HAP-1 (cell line): ENCODE results near the gene DNAJB8.
A peak's percentile ranks its signal among the peaks of the same experiment; 100 is the strongest.

Experiments used
- DNase-seq, 2 experiments: peaks; one replicate each; pipeline ENCODE4 v3.0.0-alpha.2; 2016 to 2020; ENCODE audit warnings: low spot score in 2 of 2
- H3K27me3 ChIP-seq: fragments of 250-450 bp; sonication (Bioruptor Pico); 2 replicates; pipeline ENCODE4 v1.5.1; 2020; ENCODE audit warnings: low read depth, mild to moderate bottlenecking, moderate library complexity
- H3K36me3 ChIP-seq: fragments of 250-450 bp; sonication (Bioruptor Pico); replicated peaks from 2 replicates; pipeline ENCODE4 v1.5.1; 2020; ENCODE audit warnings: mild to moderate bottlenecking
- H3K4me1 ChIP-seq: fragments of 250-450 bp; sonication (Bioruptor Pico); 2 replicates; pipeline ENCODE4 v1.5.1; 2020; ENCODE audit warnings: mild to moderate bottlenecking
- H3K4me3 ChIP-seq: fragments of 250-450 bp; sonication (Bioruptor Pico); 2 replicates; pipeline ENCODE4 v1.5.1; 2020; ENCODE audit warnings: mild to moderate bottlenecking, moderate library complexity
- H3K9me3 ChIP-seq: fragments of 250-450 bp; sonication (Bioruptor Pico); 2 replicates; pipeline ENCODE4 v1.5.1; 2020; ENCODE audit warnings: mild to moderate bottlenecking, moderate library complexity
- in situ Hi-C: fragments of 300-500 bp; cut with MboI; formaldehyde crosslinking; loops from 3 replicates; pipeline ENCODE4 v1.14.3; 2020; ENCODE audit warnings: low sequenced_read_pairs, inconsistent platforms, mixed read lengths

DNAJB8 gene

DNA sequence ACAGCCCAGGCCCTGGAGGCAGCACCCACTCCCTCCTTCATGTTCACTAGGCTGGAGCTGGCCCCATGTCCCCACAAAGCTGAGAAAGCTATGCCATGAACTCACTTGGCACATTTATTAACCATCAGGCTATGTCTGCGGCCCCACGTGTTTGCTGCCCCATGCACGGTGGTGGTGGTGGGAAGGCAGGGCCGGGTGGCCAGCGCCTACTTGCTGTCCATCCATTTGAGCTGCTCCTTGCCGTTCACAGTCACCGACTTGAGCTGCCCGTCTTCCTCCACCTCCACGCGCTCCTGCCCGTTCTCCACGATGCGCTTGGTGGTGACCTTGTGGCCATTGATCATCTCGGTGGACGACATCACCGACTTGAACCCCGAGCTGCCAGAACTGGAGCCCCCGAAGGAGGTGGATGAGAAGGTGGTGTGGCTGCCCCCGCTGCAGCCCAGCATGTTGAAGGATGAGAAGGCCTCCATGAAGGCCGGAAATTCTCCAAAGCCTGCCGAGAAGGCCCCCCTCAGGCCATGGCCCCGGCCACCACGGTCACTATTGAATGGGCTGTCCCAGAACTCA, 4.3 kb downstream of the DNAJB8 start:
- Histone ChIP-seq H3K4me3 (no peak overlapping the region), H3K4me1 (no peaks in the 10 kb centered on the region), H3K36me3 (no peaks in the 10 kb centered on the region), H3K27me3 (peaks cover 13% of the 10 kb centered on the region), H3K9me3 (no peaks in the 10 kb centered on the region)
- in situ Hi-C loops = no loop called here
- DNase-seq = no peak

DNA sequence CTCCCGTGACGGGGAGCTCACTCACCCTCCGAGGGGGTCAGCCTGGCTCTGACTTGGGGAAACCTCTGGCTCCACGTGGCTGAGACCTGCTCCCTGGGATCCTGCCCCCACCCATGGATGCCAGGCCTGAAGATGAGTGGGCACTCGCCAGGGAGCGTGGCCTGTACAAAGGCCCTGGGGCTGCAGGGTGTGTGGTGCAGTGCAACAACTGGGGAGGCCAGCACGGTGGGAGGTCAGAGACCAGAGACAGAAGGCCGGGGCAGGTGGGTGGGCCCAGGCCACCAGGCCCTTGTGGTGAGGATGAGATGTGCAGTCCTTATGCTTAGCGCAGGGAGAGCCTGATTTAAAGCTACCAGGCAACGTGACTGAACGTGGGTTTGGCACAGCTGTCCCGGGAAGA, 5.0 kb downstream of the DNAJB8 start:
- no peak for DNase-seq
- Histone ChIP-seq H3K27me3 (peaks cover 12% of the 10 kb centered on the region), H3K4me1 (no peaks in the 10 kb centered on the region), H3K36me3 (no peaks in the 10 kb centered on the region), H3K4me3 (no peak overlapping the region), H3K9me3 (no peaks in the 10 kb centered on the region)
- in situ Hi-C loops = no loop called here

DNA sequence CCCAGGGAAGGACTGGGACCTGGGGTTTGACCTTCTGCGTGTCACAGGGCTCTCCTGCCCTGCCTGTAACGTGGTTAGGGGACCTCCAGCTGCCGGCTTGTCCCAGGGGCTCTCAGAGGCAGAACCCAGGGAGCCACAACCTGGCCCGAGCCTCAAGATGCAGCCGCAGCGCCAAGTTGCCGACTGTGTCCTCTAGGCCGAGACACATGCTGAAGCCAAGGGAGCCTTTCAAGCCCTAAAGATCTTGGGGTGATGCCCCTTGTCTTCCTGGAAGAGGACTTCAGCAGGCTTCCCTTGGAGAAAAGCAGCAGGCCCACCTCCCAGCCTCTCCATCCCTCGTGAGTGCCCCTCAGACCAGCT, 7.2 kb downstream of the DNAJB8 start:
- no peak for DNase-seq
- Histone ChIP-seq H3K9me3 (no peaks in the 10 kb centered on the region), H3K4me3 (no peak overlapping the region), H3K4me1 (no peaks in the 10 kb centered on the region), H3K36me3 (no peaks in the 10 kb centered on the region), H3K27me3 (peaks cover 3% of the 10 kb centered on the region; the same call in 1 of the 2 replicates)
- in situ Hi-C loops = no loop called here

DNA sequence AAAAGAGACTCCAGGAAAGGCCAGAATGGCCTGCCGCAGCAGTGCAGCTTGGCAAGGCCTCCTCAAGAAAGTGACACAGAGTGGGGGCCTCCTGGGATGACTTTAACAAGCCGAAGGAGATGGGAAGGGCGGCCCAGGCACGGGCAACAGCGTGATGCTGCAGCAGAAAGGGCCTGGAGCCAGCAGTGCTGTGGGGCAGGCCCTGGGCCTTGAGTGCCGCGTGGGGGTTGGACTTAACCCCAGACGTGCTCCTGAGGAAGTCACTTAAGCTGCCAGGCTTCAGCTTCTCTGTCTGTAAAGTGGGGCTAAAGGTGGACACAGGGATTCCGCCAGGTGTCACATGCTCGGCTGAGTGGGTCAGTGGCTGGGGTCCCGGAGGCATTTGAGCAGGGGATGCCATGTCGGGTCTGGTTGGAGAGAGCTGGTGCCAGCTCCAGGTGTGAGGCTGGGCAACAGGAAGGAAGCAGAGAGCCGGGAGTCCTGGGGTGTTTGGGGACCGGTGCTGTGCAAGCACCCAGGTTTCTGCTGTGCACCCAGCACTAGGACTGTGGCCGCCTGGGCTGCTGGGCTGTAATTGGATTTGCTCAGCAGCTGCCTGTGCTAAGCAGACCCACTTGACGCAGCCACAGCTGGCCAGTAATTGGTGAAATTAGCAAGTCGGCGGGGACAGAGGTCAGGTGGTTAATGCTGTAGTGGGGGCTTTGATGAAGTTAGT, 7.8 kb downstream of the DNAJB8 start:
- no peaks in the 10 kb centered on the region for H3K4me1 ChIP-seq
- DNase-seq = no peak
- H3K27me3 ChIP-seq = peaks cover 3% of the 10 kb centered on the region; the same call in 1 of the 2 replicates

DNA sequence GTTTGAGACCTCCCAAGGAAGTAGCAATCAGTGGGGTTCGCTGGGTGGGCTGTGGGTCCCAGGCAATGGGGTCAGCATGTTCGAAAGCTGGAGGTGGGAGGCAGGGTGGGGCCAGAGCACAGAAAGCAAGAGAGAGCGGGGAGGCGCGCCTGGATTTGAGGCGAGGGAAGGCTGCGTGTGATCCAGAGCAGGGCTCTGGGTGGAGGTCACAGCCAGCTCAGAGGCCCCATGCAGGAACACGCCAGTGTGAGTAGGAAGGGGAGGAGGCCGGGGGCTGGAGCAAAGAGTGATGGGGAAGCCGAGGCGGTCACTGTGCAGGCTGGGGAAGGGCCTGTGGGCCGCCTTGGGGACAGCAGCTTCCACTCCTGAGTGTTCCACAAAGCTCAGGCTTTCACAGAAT, 8.8 kb downstream of the DNAJB8 start:
- peaks cover 3% of the 10 kb centered on the region; the same call in 1 of the 2 replicates for H3K27me3 ChIP-seq
- in situ Hi-C loops = no loop called here

More for the DNA sequence above, 7.8 kb downstream of the DNAJB8 start:
- Histone ChIP-seq H3K36me3 (no peaks in the 10 kb centered on the region), H3K9me3 (no peaks in the 10 kb centered on the region), H3K4me3 (no peak overlapping the region)
- in situ Hi-C loops = no loop called here

DNA sequence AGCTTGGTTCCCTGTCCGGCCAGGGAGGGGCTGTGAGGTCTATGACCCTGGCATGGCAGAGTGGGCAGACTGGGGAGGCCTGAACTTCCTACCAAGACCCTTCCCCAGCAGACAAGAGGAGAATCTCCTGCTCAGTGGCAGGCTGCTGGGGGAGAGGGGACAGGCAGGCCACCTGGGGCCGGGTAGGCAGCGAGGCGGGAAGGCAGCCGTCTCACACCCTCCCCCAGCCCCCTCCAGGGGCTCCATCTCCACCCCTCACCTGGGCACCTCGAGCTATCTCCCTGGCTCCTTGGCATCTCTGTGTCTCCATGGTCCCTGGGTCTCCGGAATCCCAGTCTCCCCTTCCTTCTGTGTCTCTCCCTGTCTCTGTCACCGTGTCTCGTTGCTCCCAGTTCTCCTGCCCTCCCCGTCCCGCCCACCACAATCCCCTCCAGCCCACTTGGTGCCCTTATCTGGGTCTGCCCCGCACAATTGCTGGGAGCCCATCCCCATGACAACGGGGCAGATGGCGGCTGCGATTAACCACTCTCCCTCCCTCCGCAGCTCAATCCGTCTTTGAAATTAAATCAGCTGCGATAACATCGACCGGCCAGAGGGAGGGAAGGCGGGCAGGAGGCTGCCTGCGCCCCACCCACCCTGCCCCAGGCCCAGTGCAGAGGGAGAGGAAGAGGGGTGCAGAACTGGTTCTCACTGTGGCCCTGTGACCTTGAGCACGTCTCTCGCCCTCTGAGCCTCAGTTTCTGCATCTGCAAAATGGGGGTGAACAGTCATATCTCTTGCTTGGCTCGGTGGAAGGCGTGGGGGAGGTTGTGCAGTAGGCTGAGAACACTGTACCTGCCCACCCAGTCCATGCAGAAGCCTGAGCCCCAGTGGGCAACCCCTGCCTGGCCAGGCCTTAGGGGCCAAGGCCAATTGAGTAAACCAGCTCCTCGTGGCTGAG, 9.6 kb downstream of the DNAJB8 start:
- no peak overlapping the region for H3K4me3 ChIP-seq
- no peaks in the 10 kb centered on the region for H3K4me1 ChIP-seq
- no peaks in the 10 kb centered on the region for H3K36me3 ChIP-seq
- in situ Hi-C loops = no loop called here
- peaks cover 3% of the 10 kb centered on the region; the same call in 1 of the 2 replicates for H3K27me3 ChIP-seq
- peak in 1 of 2 experiments; percentile 53 for DNase-seq
- H3K9me3 ChIP-seq = no peaks in the 10 kb centered on the region

More for the DNA sequence above, 8.8 kb downstream of the DNAJB8 start:
- no peaks in the 10 kb centered on the region for H3K36me3 ChIP-seq
- no peaks in the 10 kb centered on the region for H3K9me3 ChIP-seq
- DNase-seq = no peak
- no peaks in the 10 kb centered on the region for H3K4me1 ChIP-seq
- no peak overlapping the region for H3K4me3 ChIP-seq

DNA sequence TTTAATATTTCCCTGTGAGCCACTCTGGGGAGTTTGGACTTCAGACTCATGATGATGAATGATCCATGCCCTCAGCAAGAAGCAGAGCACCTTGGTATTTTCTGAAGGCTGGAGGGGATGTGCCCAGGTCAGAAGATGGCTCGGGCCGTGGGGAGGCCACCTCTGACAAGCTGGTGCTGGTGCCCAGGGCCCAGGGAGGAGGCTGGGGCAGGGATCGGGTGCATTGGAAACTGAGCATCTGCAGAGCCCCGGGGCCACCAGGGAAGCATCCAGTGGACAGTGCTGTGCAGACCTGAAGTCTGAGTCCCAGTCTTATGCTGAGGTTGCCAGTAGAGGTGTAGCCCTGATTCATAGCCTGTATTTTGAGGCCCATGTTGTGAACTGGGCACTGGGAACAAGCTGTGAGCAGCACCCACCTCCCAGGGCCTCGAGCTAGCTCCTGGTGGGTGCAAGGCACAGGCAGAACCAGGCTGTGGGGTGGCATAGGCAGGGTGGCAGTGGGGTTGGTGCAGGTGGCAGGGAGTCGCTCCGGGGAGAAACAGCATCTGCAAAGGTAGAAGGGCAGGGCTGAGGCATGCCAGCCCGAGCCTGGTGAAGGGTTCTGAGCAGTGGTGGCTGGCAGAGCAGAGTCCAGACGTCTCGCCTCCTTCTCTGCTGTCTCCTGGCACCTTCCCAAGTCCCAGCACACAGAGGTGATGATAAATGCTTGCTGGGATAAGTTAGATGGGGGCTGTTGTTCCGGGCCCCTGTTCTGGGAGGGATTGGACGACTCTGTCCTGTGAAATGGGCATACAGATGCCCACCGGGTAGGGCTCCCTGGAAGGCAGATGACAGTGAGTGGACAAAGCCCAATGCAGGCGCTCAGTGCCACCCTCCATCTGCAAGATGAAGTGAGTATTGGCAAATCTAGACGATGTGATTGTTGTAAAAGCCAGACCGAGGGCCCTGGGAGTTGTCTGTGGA, 10.6 kb downstream of the DNAJB8 start:
- H3K4me3 ChIP-seq = no peak overlapping the region

DNA sequence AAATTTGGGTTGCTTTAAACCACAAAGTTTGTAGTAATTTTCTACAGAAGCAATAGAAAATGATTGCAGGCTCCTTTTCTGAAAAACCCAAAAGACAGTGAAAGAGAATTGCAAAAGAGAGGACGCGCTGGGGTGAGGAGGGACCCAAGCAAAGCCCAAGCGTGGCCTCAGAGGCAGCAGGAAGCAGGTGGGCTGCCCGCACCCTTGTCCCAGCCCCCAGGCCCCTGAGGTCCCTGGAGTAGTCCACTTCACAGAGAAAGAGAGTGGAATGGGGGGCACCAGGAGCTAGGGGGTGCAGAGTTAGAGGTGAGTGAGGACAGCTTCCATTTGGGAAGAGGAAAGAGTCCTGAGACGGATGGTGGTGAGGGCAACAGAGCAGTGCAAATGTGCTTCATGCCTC, 11.6 kb downstream of the DNAJB8 start:
- H3K9me3 ChIP-seq = no peaks in the 10 kb centered on the region
- in situ Hi-C loops = no loop called here
- no peaks in the 10 kb centered on the region for H3K4me1 ChIP-seq
- no peak for DNase-seq
- H3K4me3 ChIP-seq = no peak overlapping the region
- peaks cover 3% of the 10 kb centered on the region; the same call in 1 of the 2 replicates for H3K27me3 ChIP-seq
- no peaks in the 10 kb centered on the region for H3K36me3 ChIP-seq

More for the DNA sequence above, 10.6 kb downstream of the DNAJB8 start:
- H3K27me3 ChIP-seq = peaks cover 3% of the 10 kb centered on the region; the same call in 1 of the 2 replicates
- in situ Hi-C loops = no loop called here
- DNase-seq = no peak
- H3K4me1 ChIP-seq = no peaks in the 10 kb centered on the region
- H3K9me3 ChIP-seq = no peaks in the 10 kb centered on the region
- H3K36me3 ChIP-seq = no peaks in the 10 kb centered on the region

DNA sequence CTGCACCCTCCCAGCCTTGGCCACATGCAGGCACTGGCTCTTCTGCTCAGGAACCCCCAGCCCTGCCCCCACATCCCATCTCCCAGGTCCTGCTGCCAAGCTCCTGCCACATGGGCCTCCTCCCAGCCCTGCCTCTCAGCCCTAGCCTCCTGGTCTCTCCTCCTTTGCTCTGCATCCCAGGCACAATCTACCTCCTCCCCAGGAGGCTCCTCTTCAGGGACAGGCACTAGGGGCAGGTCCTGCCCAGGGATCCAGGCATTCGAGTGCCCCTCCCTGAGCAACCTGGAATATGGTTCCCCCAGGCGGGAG, 12.4 kb downstream of the DNAJB8 start:
- in situ Hi-C loops = no loop called here
- no peak overlapping the region for H3K4me3 ChIP-seq

DNA sequence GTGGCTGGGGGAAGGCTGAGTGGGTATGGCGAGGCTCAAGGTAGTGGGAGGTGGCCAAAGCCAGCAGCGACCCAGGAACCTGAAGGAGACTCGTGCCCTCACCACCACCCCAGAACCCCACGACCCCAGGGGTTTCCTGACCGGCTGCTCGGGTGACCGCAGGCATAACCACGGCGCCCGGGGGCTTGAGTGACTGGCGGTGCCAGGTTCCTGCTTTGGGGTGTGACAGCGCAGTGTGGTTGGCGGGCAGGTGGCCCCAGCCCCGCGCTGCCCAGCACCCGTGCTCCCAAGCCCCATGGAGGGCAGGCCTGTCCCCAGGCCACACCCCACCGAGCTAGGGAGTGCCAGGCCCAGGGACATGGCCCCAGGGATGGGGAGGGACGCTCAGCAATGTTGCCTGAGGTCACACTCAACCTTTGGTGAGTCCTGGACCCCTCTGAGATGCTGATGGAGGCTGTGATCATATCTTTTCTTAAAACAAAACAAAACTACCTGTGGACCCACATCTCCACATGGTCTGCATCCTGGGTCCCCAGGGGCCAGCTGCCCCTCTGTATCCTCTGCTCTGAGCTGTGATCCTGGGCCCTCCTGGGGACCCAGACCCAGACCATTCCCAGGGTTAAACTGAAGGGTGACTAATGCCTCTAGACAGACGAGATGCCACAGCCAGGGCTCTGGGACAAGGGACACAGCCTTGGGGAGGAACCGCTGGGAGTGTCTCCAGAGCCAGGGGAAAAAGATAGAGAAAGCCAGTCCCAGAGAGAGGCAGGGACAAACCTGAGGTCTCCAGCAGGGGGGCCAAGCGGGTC, 13.0 kb downstream of the DNAJB8 start:
- Histone ChIP-seq H3K27me3 (peaks cover 3% of the 10 kb centered on the region; the same call in 1 of the 2 replicates), H3K9me3 (no peaks in the 10 kb centered on the region), H3K36me3 (no peaks in the 10 kb centered on the region), H3K4me3 (no peak overlapping the region), H3K4me1 (no peaks in the 10 kb centered on the region)
- no peak for DNase-seq
- in situ Hi-C loops = no loop called here

More for the DNA sequence above, 12.4 kb downstream of the DNAJB8 start:
- H3K9me3 ChIP-seq = no peaks in the 10 kb centered on the region
- H3K36me3 ChIP-seq = no peaks in the 10 kb centered on the region
- no peaks in the 10 kb centered on the region for H3K4me1 ChIP-seq
- no peak for DNase-seq
- peaks cover 3% of the 10 kb centered on the region; the same call in 1 of the 2 replicates for H3K27me3 ChIP-seq

DNA sequence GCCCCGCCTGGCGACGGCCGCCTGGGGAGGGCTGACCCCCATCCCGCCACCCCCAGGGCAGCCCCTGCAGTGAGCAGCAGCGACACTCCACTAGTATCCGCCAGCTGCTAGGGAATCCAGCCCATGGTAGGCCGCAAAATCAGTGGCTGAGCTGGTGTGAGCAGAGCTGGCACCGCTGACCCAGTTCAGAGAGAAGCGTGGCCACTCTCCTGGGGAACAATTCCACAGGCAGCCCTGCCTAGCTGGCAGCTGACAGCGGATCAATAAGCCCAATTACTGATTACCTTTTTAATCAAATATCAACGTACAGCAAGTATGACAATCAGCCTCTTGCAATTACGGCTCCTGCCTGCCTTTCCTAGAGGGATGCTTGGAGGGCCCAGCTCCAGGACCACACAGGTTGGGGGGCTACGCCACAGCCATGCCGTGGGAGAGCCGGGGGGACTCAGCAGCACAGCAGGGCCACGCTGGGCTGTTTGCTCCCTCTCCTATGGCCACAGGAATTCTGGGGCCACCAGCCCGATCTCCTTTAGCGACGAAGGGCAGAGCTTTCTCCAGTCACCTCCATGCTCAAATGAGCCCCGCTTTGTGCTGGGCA, 13.9 kb downstream of the DNAJB8 start:
- peaks cover 3% of the 10 kb centered on the region; the same call in 1 of the 2 replicates for H3K27me3 ChIP-seq

DNA sequence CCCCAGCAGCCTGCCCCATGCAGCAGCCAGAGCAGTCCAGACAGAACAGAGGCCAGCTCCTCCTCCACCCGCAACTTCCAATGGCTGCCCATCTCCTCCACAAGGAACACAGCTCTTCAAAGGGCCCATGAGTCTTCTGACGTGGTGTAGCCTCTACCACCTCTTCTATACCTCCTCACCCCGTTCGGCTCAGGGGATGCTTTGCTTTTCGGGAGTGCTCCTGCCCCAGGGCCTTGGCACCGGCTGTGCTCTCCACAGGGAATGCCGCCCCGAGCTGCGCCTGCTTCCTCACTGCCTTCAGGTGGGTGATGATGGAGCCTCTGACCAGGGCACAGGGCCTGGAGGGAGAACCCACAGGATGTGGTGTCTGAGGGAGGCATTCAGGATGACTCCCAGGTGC, 14.6 kb downstream of the DNAJB8 start:
- H3K36me3 ChIP-seq = no peaks in the 10 kb centered on the region
- H3K4me3 ChIP-seq = no peak overlapping the region
- no peaks in the 10 kb centered on the region for H3K4me1 ChIP-seq
- DNase-seq = no peak
- H3K27me3 ChIP-seq = peaks cover 3% of the 10 kb centered on the region; the same call in 1 of the 2 replicates
- no peaks in the 10 kb centered on the region for H3K9me3 ChIP-seq
- in situ Hi-C loops = no loop called here

More for the DNA sequence above, 13.9 kb downstream of the DNAJB8 start:
- Histone ChIP-seq H3K9me3 (no peaks in the 10 kb centered on the region), H3K36me3 (no peaks in the 10 kb centered on the region), H3K4me1 (no peaks in the 10 kb centered on the region), H3K4me3 (no peak overlapping the region)
- DNase-seq = no peak
- in situ Hi-C loops = no loop called here
